Measurements from ENCODE around the gene ARRDC5.
"Not testable (repeated sequence)": the region's sequence is repeated elsewhere in the genome, so short reads cannot be mapped to it uniquely, and the experiment has no call there.

ARRDC5 gene

DNA sequence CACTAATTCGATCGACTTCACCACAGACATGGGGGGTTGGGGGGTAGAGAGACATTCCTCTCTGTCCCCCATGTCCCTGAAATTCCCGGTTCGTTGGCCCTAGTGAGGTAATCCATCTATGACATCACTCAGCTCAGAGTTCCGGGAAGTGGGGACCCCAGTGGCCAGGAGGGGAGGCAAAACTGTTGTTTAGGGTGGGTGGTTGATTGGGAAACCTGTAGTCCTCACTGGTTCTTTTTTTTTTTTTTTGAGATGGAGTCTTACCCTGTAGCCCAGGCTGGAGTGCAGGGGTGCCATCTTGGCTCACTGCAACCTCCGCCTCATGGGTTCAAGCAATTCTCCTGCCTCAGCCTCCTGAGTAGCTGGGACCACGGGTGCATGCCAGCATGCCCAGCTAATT, at the start of gene ARRDC5:
Gene ARRDC5, minus strand, starts transcription at position 101 of the 400 bp plus-strand sequence. Its CDS starts 71 bp downstream, at position 30.
- DNase-seq, result no peak

DNA sequence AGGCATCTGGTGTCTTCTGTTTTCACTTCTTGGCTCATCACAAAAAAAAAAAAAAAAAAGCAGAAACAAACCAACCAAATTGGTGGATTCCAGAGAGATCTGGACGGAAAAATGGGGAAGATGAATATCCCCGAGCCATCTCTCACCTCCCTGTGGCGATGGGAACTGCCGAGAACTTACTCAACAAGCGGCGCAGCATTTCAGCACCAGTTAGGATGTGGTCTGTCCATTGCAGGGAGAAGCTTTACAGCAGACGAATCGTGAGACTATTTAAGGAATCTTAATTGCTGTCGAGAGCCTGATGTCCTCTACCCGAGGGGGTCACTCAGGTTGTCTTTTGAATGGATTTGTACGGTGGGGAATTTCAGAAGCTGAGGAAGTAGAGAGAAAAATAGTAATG, 49.0 kb upstream of the ARRDC5 start:
- no peak for DNase-seq

GRCh38 chr19:4950650-4951049, 48.0 kb upstream of the ARRDC5 start:
- DNase-seq, result not testable (repeated sequence)

- DNase-seq, result not testable (repeated sequence)
Measured at GRCh38 chr19:4941638-4942169, 39.0 kb upstream of the ARRDC5 start.

DNA sequence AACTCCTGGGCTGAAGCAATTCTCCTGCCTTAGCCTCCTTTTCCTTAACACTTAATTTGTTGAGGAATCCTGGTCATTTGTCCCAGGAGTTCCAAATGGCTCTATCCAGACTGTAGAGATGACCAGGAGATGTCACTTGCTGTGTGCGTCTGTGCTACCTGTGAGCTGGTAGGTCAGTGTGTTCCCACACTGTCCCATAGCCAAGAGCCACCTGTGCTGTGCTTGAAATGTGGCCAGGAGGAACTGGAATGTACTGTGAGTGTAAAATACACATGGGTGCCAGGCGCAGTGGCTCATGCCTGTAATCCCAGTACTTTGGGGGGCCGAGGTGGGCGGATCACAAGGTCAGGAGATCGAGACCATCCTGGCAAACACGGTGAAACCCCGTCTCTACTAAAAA, 36.8 kb upstream of the ARRDC5 start:
- DNase-seq, result no peak

DNA sequence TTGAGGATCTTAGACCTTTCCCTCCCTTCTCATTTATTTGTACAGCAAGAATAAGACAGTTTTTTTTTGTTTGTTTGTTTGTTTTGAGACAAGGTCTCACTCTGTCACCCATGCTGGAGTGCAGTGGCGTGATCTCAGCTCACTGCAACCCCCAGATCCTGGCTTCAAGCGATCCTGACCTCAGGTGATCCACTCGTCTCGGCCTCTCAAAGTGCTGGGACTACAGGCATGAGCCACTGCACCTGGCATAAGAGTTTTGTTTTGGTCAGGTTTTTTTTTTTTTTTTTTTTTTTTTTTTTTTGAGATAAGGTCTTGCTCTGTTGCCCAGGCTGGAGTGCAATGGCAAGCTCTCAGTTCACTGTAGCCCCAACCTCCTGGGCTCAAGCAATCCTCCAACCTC, 35.8 kb upstream of the ARRDC5 start:
- not testable (repeated sequence) for DNase-seq

- no peak for DNase-seq
Measured at GRCh38 chr19:4937060-4937459, 34.4 kb upstream of the ARRDC5 start.

GRCh38 chr19:4935444-4935843, 32.7 kb upstream of the ARRDC5 start:
- no peak for DNase-seq

- no peak for DNase-seq
Measured at GRCh38 chr19:4933528-4933927, 30.8 kb upstream of the ARRDC5 start.

GRCh38 chr19:4932711-4933110, 30.0 kb upstream of the ARRDC5 start:
- no peak for DNase-seq

- DNase-seq, result no peak
Measured at GRCh38 chr19:4930664-4931063, 28.0 kb upstream of the ARRDC5 start.

GRCh38 chr19:4929186-4929585, 26.5 kb upstream of the ARRDC5 start:
- DNase-seq, result no peak

GRCh38 chr19:4923276-4923747, 20.6 kb upstream of the ARRDC5 start:
- no peak for DNase-seq

GRCh38 chr19:4922530-4923275, 20.0 kb upstream of the ARRDC5 start:
- DNase-seq, result no peak

DNA sequence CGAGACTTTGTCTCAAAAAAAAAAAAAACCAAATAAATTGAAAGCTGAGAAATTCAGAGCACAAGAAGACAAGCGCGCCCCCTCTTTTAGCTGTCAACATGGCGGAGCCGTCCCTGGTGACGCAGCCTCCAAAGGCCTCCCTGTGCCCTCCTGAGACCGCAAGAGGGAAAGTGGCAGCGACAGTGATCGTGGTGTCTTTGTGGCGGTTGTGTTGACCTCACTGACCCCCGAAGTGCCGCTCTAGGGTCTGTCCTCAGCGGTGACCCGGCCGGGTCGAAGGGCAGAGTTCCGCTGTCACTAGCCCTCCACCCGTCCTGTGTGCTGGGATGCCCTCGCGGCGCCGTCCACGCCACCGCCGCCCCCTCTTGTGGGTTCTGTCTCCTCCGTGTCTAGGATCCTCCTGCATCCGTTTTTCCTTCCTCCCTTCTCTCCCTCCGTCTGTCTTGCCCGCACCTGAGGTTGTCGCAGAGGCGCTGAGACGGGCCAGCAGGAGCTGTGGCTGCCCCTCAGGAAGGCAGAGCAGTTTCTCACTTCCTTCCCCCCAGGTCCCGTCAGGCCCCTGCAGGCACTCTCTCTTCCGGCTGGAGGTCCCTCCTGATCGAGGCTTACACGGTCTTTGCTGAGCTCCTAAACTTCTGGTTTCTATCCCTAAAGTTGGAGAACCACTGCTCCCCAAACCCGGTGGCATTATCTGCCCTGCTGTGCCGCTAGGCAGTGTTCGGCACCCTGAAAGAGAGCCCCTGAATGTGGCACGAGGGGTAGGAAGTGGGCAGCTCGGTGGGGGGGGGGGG, 13.8 kb upstream of the ARRDC5 start:
- peak; percentile 54 for DNase-seq

GRCh38 chr19:4914736-4915501, 12.2 kb upstream of the ARRDC5 start:
- peak; percentile 78 for DNase-seq

GRCh38 chr19:4913996-4914735, 11.5 kb upstream of the ARRDC5 start:
- DNase-seq, result peak; percentile 41

DNA sequence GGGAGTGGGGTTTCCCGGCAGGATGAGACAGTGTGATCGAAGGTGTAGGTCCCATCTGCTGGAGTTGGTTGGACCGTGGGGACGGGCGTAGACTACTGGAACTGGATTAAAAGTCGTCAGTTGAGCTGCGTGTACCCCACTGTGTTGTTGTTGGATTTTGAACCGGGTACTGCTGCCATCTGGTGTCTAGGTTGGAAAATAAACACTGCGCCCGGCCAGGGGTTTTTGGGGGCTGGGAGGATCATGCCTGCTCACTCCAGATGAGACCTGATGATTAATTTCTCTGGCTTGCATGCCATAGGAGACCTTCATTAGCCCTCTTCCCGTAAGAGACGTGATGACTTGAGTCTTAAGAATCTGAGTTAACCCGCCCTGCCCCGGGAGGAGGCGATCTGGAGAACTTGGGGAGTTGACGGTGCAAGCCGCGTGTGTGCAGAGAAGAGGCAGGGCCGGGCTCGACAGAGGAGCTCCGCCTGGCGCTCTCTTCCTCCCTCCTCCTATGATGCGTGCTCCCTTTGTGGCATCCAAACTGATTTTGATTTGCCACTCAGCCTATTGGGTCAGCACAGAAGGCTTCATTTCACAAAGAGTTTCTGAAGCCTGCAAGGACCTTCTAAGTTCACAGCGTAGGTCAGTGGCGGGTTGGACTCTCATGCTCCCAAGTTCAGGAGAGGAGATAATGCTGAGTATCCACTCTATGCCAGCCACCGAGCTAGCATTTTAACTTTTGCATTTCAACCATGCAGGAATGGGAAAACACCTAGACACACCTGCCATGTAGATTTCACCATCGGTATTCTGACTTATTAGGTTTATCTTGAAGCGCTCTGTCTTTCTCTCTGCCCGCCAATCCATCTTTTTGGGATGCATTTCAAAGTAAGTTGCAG, 9.3 kb upstream of the ARRDC5 start:
- DNase-seq, result peak; percentile 66

DNA sequence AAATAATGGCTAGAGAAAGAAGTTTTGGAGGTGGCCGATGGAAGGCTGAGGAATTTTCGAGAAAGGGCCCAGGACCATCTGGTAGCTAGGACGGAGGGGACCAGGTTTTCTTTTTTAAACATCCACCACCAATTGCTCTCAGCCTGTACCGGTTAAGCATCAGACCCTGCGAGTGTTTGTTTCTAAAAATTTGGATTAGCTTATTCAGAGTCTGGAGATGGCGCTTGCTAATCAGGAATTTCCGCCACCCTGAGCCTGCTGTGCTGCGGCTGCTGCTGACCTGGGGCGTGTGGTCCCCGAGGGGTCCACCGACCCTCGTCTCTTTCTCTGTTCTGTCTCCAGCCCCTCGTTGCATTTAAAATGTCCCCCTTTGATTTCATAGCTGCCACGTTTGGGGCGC, 8.6 kb upstream of the ARRDC5 start:
- no peak for DNase-seq

DNA sequence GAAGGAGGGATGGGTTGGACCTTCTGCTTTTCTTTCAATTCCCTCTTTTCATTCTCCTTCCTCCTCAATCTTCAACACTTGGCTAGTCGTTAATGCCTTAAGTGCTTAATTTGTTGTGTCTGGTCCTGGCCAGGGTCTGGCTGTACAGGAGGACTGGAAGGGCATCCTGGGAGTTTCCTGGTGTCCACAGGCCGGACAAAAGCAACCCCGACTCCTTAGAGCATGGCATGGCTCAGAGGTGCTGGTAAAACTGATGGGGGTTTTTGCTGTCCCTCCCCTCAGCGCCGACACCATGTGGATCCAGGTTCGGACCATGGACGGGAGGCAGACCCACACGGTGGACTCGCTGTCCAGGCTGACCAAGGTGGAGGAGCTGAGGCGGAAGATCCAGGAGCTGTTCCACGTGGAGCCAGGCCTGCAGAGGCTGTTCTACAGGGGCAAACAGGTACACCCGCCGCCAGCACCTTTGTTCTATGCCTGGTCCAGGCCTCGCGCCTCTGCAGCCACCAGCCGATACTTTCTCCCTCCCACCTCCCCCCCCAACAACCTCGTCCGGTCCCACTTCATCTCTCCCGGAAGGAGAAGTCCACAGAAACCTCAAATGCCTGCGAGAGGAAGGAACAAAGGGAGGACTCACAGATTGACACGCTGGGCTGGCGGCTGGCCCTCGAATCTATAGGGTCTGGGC, 8.0 kb upstream of the ARRDC5 start:
- DNase-seq, result no peak
